Astrocyte (in vitro differentiated cells and primary cell): ENCODE data around the gene MYO1E. TPM values are rescaled to one million over a fixed set of nuclear protein-coding genes. Genes with fewer than 3 reads are reported as not detected.

ENCODE experiments used
- DNase-seq: peaks from one replicate; pipeline ENCODE4 v3.0.0-alpha.2; 2010; ENCODE audit warnings: low read depth
- FAIRE-seq: peaks from 2 replicates; lab custom pipeline; 2011; peaks lifted over from hg19 to GRCh38; lab: Jason Lieb, UNC
- H2AFZ ChIP-seq: 2 replicates; pipeline ENCODE4 v1.6.0; 2012; ENCODE audit warnings: low read depth, low read length, inconsistent platforms
- H3K27ac ChIP-seq: 2 replicates; pipeline ENCODE4 v1.5.1; 2011; ENCODE audit warnings: low read depth, low read length, inconsistent platforms
- H3K27me3 ChIP-seq: 2 replicates; pipeline ENCODE4 v1.6.0; 2011; ENCODE audit warnings: low read length, inconsistent platforms; ENCODE audit not compliant: insufficient read depth
- H3K36me3 ChIP-seq: 2 replicates; pipeline ENCODE4 v1.5.1; 2011; ENCODE audit warnings: low read length, inconsistent platforms; ENCODE audit not compliant: insufficient read depth
- H3K4me1 ChIP-seq: 2 replicates; pipeline ENCODE4 v1.5.1; 2011; ENCODE audit warnings: low read length, inconsistent platforms; ENCODE audit not compliant: insufficient read depth
- H3K4me2 ChIP-seq: 2 replicates; pipeline ENCODE4 v1.6.0; 2012; ENCODE audit warnings: low read length, inconsistent platforms
- H3K4me3 ChIP-seq: 2 replicates; pipeline ENCODE4 v1.5.1; 2011; ENCODE audit warnings: low read depth, mild to moderate bottlenecking, low read length, inconsistent platforms; ENCODE audit not compliant: insufficient read depth
- H3K79me2 ChIP-seq: 2 replicates; pipeline ENCODE4 v1.6.0; 2012; ENCODE audit warnings: mild to moderate bottlenecking, low read length, inconsistent platforms; ENCODE audit not compliant: insufficient read depth
- H3K9ac ChIP-seq: 2 replicates; pipeline ENCODE4 v1.6.0; 2012; ENCODE audit warnings: mild to moderate bottlenecking, low read length, inconsistent platforms
- H3K9me3 ChIP-seq: 2 replicates; pipeline ENCODE4 v1.5.1; 2012; ENCODE audit warnings: low read depth, mild to moderate bottlenecking, low read length, inconsistent platforms; ENCODE audit not compliant: insufficient read depth
- H4K20me1 ChIP-seq: 2 replicates; pipeline ENCODE4 v1.6.0; 2012; ENCODE audit warnings: low read length, inconsistent platforms; ENCODE audit not compliant: insufficient read depth
- H3K27ac Mint-ChIP-seq: one replicate; pipeline ENCODE4 v1.8.0; 2021; ENCODE audit warnings: mild to moderate bottlenecking, mixed read lengths; ENCODE audit not compliant: unreplicated experiment
- H3K27me3 Mint-ChIP-seq: one replicate; pipeline ENCODE4 v1.8.0; 2021; ENCODE audit warnings: low read depth, mixed read lengths; ENCODE audit not compliant: unreplicated experiment
- H3K36me3 Mint-ChIP-seq: one replicate; pipeline ENCODE4 v1.8.0; 2021; ENCODE audit warnings: low read depth, mixed read lengths; ENCODE audit not compliant: unreplicated experiment
- H3K4me1 Mint-ChIP-seq: one replicate; pipeline ENCODE4 v1.8.0; 2021; ENCODE audit warnings: low read depth, mixed read lengths; ENCODE audit not compliant: unreplicated experiment
- H3K4me3 Mint-ChIP-seq: one replicate; pipeline ENCODE4 v1.8.0; 2021; ENCODE audit warnings: mild to moderate bottlenecking, moderate library complexity, mixed read lengths; ENCODE audit not compliant: unreplicated experiment
- H3K9me3 Mint-ChIP-seq: one replicate; pipeline ENCODE4 v1.8.0; 2021; ENCODE audit warnings: mild to moderate bottlenecking, mixed read lengths; ENCODE audit not compliant: unreplicated experiment
- CTCF ChIP-seq: IDR thresholded peaks from 2 replicates; pipeline ENCODE4 v1.5.1; 2011; ENCODE audit warnings: low read depth, mild to moderate bottlenecking, inconsistent platforms, low read length, moderate library complexity; ENCODE audit not compliant: insufficient read depth
- EZH2 ChIP-seq: IDR thresholded peaks from 2 replicates; pipeline ENCODE4 v1.6.1; 2012; ENCODE audit warnings: mild to moderate bottlenecking, low read length, inconsistent platforms; ENCODE audit not compliant: insufficient read depth
- total RNA-seq: library from RNA; stranded (reverse); gene quantifications from 2 replicates; pipeline ENCODE4 v1.2.1, GENCODE V29; 2021

MYO1E gene
- total RNA-seq, 1 donor from 2014 or later, result 227 TPM

- Histone ChIP-seq H3K27ac (no peak overlapping the region), H3K4me3 (no peak overlapping the region), H3K79me2 (no peaks in the 10 kb centered on the region), H3K36me3 (peaks cover 16% of the 10 kb centered on the region), H3K9me3 (no peaks in the 10 kb centered on the region), H2AFZ (no peak overlapping the region), H4K20me1 (no peaks in the 10 kb centered on the region), H3K4me2 (no peak overlapping the region), H3K27me3 (no peaks in the 10 kb centered on the region), H3K4me1 (peaks cover 13% of the 10 kb centered on the region), H3K9ac (no peak overlapping the region)
- H3K27me3 Mint-ChIP-seq, result no peaks in the 10 kb centered on the region
- H3K4me3 Mint-ChIP-seq, result no peak overlapping the region
- peak; percentile 68 for DNase-seq
- no peak for FAIRE-seq
- no peak overlapping the region for H3K27ac Mint-ChIP-seq
- peaks cover 9% of the 10 kb centered on the region for H3K4me1 Mint-ChIP-seq
- H3K9me3 Mint-ChIP-seq, result peaks cover 4% of the 10 kb centered on the region
- H3K36me3 Mint-ChIP-seq, result peaks cover 57% of the 10 kb centered on the region
- TF ChIP-seq EZH2, result no peak
- TF ChIP-seq CTCF, result no peak
These were observed 186.2 kb downstream of the MYO1E start for GRCh38 chr15:59186501-59186900.

- Histone ChIP-seq H3K9ac (no peak overlapping the region), H3K27ac (no peak overlapping the region), H3K79me2 (no peaks in the 10 kb centered on the region), H3K36me3 (peaks cover 16% of the 10 kb centered on the region), H3K27me3 (no peaks in the 10 kb centered on the region), H4K20me1 (no peaks in the 10 kb centered on the region), H3K9me3 (no peaks in the 10 kb centered on the region), H2AFZ (no peak overlapping the region), H3K4me3 (no peak overlapping the region), H3K4me2 (no peak overlapping the region), H3K4me1 (peaks cover 12% of the 10 kb centered on the region)
- FAIRE-seq (no peak), DNase-seq (no peak)
- Mint-ChIP-seq H3K4me3 (no peak overlapping the region), H3K9me3 (peaks cover 4% of the 10 kb centered on the region), H3K36me3 (peaks cover 57% of the 10 kb centered on the region), H3K27me3 (no peaks in the 10 kb centered on the region), H3K4me1 (peaks cover 2% of the 10 kb centered on the region), H3K27ac (no peak overlapping the region)
- no peak for TF ChIP-seq CTCF
These were observed 186.9 kb downstream of the MYO1E start for GRCh38 chr15:59185725-59186124.

GRCh38 chr15:59180945-59181600 is 191.6 kb downstream of the MYO1E start:
- Histone ChIP-seq H3K79me2 (no peaks in the 10 kb centered on the region), H3K27ac (peak overlapping the region; percentile 29), H3K36me3 (peaks cover 13% of the 10 kb centered on the region), H3K9me3 (no peaks in the 10 kb centered on the region), H4K20me1 (no peaks in the 10 kb centered on the region), H3K4me1 (peaks cover 10% of the 10 kb centered on the region), H3K4me3 (no peak overlapping the region), H3K27me3 (no peaks in the 10 kb centered on the region), H3K4me2 (peak overlapping the region; percentile 42), H2AFZ (no peak overlapping the region), H3K9ac (no peak overlapping the region)
- no peak for TF ChIP-seq EZH2
- TF ChIP-seq CTCF, result no peak
- H3K9me3 Mint-ChIP-seq, result peaks cover 6% of the 10 kb centered on the region
- DNase-seq (peak; percentile 57), FAIRE-seq (peak; percentile 84)
- H3K27me3 Mint-ChIP-seq, result no peaks in the 10 kb centered on the region
- H3K4me1 Mint-ChIP-seq, result no peaks in the 10 kb centered on the region
- H3K27ac Mint-ChIP-seq, result peak overlapping the region; percentile 34
- H3K4me3 Mint-ChIP-seq, result no peak overlapping the region
- peaks cover 54% of the 10 kb centered on the region for H3K36me3 Mint-ChIP-seq
